HL-60 (cell line): ENCODE data around the gene B3GAT3.

Experiments used
- DNase-seq, 2 experiments: peaks; one replicate each; pipeline ENCODE4 v3.0.0-alpha.2; 2010 to 2020; ENCODE audit warnings: low read depth in 1 of 2, low spot score in 1 of 2
- H3K27ac ChIP-seq: fragments of 250-450 bp; sonication (Bioruptor Pico); replicated peaks from 2 replicates; pipeline ENCODE4 v1.5.1; 2020; ENCODE audit warnings: mild to moderate bottlenecking, moderate library complexity
- H3K27me3 ChIP-seq: fragments of 250-450 bp; sonication (Bioruptor Pico); 2 replicates; pipeline ENCODE4 v1.5.1; 2021; ENCODE audit warnings: mild to moderate bottlenecking, moderate library complexity; ENCODE audit not compliant: insufficient read depth, poor library complexity, severe bottlenecking
- H3K4me3 ChIP-seq: replicated peaks from 2 replicates; pipeline ENCODE4 v1.5.1; 2011; ENCODE audit warnings: mild to moderate bottlenecking, control low read depth, low read length; ENCODE audit not compliant: insufficient read depth
- GABPA ChIP-seq: IDR thresholded peaks from 2 replicates; pipeline ENCODE4 v1.6.1; 2012; ENCODE audit warnings: low read depth
- POLR2AphosphoS5 ChIP-seq: IDR thresholded peaks from 2 replicates; pipeline ENCODE4 v1.6.1; 2012; ENCODE audit warnings: low read depth
- REST ChIP-seq: IDR thresholded peaks from 2 replicates; pipeline ENCODE4 v1.6.1; 2012; ENCODE audit warnings: low read depth; ENCODE audit not compliant: insufficient replicate concordance
- SPI1 ChIP-seq: IDR thresholded peaks from 2 replicates; pipeline ENCODE4 v1.6.1; 2012; ENCODE audit warnings: low read depth, mild to moderate bottlenecking, borderline replicate concordance
- TF ChIP-seq, protein P1 (sequence below): IDR thresholded peaks from one replicate; pipeline ENCODE4 v1.5.1; 2011; ENCODE audit warnings: low read length, control low read depth, inconsistent platforms; ENCODE audit not compliant: insufficient read depth

B3GAT3 gene

GRCh38 chr11:62579252-62579651, 42.5 kb downstream of the B3GAT3 start:
- Histone ChIP-seq H3K27ac (no peak overlapping the region), H3K4me3 (no peak overlapping the region), H3K27me3 (no peaks in the 10 kb centered on the region)
- TF ChIP-seq, protein P1, sequence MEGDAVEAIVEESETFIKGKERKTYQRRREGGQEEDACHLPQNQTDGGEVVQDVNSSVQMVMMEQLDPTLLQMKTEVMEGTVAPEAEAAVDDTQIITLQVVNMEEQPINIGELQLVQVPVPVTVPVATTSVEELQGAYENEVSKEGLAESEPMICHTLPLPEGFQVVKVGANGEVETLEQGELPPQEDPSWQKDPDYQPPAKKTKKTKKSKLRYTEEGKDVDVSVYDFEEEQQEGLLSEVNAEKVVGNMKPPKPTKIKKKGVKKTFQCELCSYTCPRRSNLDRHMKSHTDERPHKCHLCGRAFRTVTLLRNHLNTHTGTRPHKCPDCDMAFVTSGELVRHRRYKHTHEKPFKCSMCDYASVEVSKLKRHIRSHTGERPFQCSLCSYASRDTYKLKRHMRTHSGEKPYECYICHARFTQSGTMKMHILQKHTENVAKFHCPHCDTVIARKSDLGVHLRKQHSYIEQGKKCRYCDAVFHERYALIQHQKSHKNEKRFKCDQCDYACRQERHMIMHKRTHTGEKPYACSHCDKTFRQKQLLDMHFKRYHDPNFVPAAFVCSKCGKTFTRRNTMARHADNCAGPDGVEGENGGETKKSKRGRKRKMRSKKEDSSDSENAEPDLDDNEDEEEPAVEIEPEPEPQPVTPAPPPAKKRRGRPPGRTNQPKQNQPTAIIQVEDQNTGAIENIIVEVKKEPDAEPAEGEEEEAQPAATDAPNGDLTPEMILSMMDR, result no peak
- TF ChIP-seq SPI1 (no peak), REST (no peak), GABPA (no peak), POLR2AphosphoS5 (no peak)
- DNase-seq, result no peak

DNA sequence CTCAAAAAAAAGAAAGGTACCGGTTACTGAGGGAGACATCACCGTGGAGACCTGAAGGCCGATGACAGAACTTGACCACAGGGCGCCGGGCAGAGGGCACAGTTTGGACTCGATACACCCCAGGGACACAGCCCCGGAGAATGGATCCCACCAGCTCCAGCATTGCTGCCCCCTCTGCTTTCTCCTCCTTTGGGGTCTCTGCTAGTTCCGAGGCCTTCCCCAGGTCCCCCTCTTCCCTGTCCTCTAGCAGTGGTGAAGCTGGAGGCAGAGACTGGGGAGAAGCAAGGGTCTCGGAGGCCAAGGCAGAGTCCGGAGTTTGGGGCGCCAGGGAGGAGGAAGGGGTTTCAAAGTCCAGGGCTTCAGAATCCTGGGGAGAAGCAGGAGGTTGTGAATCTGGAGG, 43.2 kb downstream of the B3GAT3 start:
- no peak for DNase-seq
- no peak overlapping the region for H3K4me3 ChIP-seq
- no peaks in the 10 kb centered on the region for H3K27me3 ChIP-seq
- TF ChIP-seq, protein P1, result no peak
- TF ChIP-seq REST (no peak), SPI1 (no peak), GABPA (no peak), POLR2AphosphoS5 (no peak)
- H3K27ac ChIP-seq, result no peak overlapping the region

DNA sequence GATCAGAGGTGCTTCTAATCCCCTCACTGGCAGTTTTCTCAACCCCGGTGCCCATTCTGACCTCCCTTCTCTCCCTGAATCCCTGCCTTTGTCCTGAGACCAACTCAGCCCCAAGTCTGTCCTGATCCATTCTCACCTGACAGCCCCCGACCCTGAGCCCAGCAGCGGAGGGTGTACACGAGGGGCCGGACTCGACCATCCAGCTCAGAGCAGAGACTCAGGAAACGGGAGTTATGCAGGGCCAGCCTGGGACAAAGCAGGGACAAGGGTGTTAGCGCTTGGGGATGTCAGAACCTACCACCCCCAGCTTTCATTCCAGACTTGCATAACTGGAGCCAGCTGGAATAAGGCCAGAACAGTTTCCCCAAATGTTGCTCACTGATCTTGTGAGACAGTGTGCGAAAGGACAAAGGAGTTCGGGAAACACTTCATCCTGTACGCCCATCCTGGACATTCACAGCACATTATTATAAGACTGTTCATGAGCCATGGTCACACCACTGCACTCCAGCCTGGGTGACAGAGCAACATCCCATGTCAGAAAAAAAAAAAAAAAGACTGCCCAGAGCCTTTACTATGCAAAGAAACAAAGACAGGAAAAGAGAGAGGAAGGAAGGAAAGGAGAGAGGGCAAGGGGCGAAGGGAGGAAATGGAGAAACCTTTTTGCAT, 44.6 kb downstream of the B3GAT3 start:
- TF ChIP-seq, protein P1, result no peak
- TF ChIP-seq REST (no peak), SPI1 (no peak), GABPA (no peak), POLR2AphosphoS5 (no peak)
- Histone ChIP-seq H3K4me3 (no peak overlapping the region), H3K27me3 (no peaks in the 10 kb centered on the region), H3K27ac (no peak overlapping the region)
- DNase-seq, result no peak
